PC-9 (cell line): ENCODE measurements around the gene ZBTB18.

Experiments
- CTCF ChIP-seq: fragments of 200-600 bp; sonication (generic); conservative IDR thresholded peaks from 2 replicates; pipeline ENCODE4 v1.6.1; 2017; ENCODE audit warnings: mixed run types, antibody characterized with exemption, mild to moderate bottlenecking, moderate library complexity
- EZH2 ChIP-seq: fragments of 200-600 bp; sonication (generic); IDR thresholded peaks from 2 replicates; pipeline ENCODE4 v1.8.0; 2017; ENCODE audit warnings: antibody characterized with exemption, low read depth

GRCh38 chr1:244012202-244012601 lies 38.9 kb upstream of the ZBTB18 start:
- TF ChIP-seq CTCF = no peak
- TF ChIP-seq EZH2 = no peak
